ENCODE measurements around the gene TCEAL3.
A peak's percentile ranks its signal among the peaks of the same experiment; 100 is the strongest.
"Not testable (repeated sequence)": the region's sequence is repeated elsewhere in the genome, so short reads cannot be mapped to it uniquely, and the experiment has no call there.

The TCEAL3 gene

DNA sequence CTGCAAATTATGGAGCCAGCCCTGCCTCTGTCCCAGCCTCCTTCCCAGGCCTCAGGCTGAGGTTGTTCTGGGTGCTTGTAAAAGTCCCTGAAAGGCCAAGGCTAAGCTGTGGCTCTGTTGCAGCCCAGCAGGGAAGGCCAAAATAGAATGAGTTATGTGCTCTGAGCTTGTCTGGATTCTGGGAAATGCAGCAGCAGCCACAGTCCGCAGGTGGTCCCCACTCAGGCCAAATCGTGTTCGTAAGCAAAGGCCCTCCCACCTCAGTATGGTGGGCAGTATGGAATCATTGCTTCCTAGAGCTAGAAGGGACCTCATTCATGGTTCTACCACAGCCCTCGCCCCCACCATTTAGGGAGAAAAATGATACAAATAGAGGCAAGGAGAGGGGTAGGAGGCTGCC is 16.3 kb downstream of the TCEAL3 start:
- no peak for DNase-seq

DNA sequence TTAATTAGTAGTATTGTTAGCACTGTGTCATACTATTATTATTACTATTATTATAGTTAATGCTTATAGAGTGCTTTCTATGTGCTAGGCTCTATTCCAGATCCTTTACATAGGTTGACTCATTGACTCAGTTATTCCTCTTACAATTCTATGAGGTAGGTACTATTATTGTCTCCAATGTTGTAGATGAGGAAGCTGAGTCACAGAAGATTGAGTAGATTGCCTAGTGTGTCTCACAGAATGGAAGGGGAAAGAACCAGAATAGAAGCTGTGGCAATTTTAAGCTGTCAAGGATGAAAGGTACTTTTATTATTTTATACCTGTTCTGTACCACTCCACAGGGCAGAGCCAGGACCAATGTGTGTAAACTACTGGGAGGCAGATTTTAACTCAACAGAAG is 19.1 kb downstream of the TCEAL3 start:
- DNase-seq = no peak

DNA sequence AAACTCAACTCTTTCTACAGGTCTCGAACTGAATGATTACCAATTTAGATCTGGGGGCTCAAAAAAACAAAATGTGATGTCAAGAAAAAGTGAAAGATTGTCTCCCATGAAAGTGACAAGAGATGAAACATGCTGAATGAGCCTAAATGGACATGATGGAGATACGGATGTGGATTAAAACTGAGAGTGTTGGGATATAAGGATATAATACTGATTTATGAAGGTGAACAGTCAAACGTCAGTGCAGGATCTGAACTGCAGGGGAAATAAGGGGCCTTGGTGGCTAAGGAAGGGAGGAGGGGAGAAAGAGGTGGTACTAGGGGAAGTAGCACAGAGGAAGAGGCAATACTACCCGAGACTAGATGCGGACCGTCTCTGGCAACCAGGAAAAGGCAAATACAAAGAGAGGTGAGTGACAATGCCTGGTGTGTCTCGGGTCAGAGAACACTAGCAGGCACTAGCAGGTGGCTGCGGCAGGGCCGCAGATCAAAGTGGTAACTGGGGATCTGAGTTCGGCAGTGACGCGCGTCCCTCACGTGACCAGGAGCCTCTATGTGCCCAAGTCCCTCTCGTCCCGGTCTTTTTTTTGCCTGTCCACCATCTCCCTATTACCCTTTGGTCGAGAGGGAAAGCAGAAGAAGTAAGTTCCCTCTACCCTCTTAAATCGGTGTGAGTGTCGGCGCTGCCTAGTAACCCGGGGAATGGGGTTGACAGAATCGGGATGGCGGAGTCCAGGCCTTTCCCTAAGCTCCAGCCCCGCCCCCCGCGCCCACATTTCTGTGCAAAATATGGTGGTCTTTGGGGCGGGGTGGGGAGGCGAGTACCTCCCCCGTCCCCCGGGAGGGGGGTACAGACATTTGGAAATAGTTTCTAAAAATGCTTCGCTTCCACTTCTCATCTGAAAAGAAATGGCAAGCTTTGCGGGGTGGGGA is 20.9 kb downstream of the TCEAL3 start, which contains the start of gene TCEAL1:
Gene TCEAL1, plus strand, starts transcription at position 590 of the 932 bp plus-strand sequence. CDS start 942 bp downstream, outside the sequence.
- peak in 56 of 58 donors; percentile 3 to 75 (median 52) for DNase-seq

DNA sequence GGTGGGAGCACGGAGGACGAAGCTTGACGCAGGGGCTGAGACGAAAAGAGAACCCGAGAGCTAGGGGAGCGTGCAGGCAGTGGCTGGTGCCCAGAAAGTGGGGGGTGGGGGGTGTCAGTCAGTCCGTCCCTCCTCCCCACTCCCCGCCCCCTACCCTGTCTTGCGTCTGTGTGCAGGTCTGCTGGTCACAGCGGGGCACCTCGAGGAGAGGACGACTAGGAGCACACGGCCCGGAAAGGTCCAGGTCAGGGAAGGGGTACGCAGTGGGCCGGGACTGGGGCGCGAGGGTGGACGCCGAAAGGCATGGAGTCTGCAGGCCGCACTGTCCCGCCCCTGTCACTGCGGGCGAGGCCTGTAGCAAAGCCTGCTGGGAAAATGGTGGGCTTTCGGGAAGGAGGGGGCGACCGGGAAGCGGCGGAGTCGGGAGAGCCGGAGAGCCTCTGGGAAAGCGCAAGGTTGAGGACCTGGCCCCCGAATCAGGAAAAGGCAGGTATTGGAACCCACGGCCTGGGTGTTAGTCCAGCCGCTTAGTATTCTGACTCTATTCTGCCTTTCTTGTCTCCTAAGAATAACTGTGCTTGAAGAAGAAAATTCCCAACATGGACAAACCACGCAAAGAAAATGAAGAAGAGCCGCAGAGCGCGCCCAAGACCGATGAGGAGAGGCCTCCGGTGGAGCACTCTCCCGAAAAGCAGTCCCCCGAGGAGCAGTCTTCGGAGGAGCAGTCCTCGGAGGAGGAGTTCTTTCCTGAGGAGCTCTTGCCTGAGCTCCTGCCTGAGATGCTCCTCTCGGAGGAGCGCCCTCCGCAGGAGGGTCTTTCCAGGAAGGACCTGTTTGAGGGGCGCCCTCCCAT is 21.8 kb downstream of the TCEAL3 start:
- DNase-seq = peak in 57 of 58 donors; percentile 2 to 78 (median 61)

DNA sequence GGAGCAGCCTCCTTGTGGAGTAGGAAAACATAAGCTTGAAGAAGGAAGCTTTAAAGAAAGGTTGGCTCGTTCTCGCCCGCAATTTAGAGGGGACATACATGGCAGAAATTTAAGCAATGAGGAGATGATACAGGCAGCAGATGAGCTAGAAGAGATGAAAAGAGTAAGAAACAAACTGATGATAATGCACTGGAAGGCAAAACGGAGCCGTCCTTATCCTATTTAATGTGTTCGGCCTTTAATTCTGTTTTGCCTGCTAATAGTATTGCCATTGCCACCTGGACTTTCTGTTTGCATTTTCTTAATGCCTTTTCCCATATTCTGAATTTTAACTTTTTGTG is 22.4 kb downstream of the TCEAL3 start:
- no peak for DNase-seq

DNA sequence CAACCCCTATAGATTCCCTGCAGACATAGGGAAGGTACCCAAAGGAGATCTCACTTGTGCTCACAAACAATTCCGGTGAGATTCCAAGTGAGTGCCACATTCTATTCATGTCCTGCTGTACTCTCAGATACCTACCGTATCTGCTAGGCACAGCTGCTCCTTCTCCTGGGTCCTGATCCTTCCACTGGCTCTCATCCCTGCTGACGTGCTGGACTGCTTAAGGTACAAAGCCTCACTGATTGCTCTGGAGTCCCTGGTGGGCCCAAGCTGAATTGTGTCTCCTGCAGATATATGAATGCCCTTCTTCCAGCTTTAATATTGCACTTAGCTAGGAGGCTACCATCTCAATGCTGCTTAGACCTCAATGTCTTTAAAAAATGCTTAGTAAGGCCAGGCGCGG is 23.4 kb downstream of the TCEAL3 start:
- no peak for DNase-seq

DNA sequence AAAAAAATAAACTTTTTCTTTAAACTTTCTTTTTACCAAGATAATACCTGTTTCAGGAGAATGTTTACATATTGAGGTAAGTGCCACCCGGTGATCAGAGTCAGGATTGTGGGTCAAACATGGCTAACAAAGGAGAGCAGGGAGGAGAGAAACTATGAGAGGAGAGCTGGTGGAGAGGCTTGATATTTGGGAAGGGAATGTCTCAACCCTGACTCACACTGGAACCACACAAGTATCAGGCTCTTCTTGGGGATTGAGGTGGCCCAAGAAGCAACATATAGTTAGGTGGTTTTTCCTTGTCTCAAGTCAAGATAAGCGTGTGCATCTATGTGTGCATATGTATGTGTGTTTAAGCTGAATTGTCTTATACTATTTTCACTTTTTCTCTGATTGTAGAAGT is 27.7 kb downstream of the TCEAL3 start:
- no peak for DNase-seq

DNA sequence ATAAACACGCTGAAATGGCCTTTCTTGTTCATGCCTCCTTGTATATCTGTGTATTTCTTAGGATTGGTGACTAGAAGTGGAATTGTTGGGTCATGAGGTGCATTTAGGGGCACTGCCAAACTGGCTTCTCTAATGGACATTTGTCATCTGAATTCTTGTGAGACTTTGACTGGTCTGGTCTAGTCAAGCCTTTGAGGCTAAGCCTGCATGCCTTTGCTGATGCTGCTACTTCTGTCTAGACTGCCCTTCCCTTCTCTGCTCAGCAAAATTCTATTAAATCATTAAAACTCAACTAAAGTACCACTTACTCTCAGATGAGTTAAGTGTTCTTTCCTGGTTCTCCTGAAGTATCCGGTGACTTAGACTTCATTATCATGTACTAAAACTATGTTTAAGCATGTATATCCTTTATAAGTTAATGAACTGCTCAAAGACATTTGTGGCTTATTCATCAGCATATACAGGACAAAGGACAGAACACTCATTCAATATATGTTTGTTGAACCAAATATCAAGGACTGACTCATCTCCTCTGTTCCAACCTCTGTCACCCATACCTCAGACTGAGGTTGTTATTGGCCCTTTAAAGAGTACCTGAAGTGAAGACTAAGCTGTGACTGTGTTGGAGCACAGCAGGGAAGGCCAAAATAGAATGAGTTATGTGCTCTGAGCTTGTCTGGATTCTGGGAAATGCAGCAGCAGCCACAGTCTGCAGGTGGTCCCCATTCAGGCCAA is 30.0 kb downstream of the TCEAL3 start:
- DNase-seq = no peak

DNA sequence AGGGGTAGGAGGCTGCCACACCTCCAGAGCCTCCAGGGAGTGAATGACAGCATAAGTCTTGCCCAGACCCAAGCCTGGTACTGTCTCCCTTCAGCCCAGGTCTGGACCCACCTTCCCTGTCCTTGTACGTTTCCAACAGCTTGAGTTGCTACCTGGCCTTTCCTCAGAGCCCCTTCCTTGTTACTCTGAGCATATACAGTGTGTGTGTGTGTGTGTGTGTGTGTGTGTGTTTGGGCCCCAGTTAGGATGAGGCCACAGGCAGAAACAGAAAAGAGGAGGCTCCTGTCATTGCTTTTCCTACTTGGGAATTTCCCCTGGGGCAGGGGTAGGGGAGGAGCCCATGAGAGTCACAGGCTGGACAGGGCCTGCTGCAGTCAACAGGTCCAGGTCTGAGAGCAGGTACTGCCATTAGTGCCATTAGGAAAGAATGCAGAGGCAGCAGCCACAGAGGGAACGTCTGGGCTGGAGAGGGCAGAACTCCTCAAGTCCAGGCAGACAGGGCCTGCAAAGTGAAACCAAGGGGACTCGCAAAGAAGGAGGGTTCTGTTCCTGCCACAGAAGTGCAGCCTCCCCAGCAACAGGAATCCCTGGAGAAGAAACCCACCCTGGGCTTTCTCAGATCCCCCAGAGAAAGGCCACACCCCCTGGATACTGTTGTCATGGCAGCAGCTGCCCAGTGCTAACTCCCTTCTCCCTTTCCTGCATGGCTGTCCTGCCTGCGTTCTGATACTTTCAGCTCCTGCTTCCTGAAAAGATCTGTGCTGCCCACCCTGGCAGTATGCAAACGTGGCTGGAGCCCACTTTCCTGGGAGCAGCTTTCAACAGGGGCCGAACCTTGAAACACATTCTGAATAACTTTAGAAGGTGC is 30.9 kb downstream of the TCEAL3 start:
- peak in 21 of 58 donors; percentile 0 to 42 (median 3) for DNase-seq

DNA sequence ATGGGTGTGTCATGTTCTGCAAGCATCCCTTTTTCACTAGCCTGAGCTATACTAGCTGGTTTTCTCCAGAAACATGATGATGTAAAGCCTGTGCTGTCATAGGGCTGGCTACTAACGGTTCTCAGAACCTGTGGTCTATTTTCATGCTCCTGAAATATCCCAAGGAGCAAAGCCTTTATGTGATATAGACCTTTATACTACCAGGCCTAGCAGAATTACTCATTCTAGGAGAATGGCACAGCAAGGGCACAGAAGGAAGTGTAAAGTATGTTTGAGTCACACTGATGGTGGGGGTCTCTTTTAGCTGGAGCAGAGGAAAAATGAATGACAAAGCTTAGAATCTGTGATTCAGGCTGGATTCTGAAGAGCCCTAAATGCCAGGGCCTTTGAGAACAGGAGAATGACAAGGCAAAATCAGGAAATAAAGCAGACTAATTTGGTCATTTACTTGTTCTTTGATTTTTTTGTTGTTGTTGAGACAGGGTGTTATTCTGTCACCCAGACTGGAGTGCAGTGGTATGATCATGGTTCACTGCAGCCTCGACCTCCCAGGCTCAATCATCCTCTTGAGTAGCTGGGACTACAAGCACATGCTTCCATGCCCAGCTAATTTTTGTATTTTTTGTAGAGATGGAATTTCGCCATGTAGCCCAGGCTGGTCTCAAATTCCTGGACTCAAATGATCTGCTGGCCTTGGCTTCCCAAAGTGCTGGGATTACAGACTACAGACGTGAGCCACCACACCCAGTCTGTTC is 32.8 kb downstream of the TCEAL3 start:
- no peak for DNase-seq

DNA sequence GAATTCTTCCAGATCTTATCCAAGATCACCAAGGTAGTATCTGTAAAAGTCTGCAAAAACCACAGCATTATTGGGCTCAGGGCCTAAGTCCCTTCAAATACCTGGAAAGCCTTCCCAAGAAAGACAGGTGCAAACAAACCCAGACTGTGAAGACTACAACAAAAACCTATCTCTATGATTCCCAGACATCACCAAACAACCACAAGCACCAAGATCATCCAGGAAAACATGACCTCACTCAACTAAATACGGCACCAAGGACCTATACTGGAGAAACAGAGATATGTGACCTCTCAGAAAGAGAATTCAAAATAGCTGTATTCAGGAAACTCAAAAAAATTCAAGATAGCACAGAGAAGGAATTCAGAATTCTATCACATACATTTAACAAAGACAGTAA is 36.4 kb downstream of the TCEAL3 start:
- no peak for DNase-seq

DNA sequence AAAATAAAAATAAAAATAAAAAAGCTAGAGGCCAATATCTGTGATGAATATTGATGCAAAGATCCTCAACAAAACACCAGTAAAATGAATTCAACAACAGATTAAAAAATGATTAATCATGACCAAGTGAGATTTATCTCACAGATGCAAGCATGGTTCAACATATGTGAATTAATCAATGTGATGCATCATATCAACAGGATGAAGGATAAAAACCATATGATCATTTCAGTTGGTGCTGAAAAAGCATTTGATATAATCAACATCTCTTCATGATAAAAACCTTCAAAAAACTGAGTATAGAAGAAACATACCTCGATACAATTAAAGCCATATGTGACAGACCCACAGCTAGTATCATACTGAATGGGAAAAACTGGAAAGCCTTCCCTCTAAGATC is 39.9 kb downstream of the TCEAL3 start:
- DNase-seq = no peak

DNA sequence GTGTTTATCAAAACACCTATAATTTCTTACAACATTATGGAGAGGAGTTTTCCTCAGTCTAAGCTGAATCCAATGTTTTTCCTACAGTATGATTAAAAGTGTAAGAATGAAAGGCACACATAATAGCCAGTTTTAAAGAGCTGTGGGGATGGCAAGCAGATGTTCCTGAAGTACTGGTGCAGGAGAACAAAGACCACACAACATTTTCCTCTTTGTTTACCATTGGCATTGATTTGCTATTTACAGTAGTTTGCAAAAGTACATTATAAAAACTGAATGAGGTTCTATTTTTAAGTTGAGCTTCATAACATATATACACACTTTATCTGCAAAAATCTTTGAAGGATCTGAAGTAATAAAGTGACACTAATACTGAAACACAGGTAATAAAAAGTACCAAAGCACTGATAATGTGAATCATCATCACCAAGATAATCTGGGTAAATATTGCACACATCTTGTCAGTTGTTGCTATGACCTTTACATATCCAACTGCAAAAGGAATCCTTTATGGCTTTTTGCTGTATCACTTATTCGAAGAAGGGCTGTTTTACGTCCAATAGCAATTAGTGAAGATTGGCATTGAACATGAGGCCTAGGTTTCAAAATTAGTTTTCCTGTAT is 43.5 kb downstream of the TCEAL3 start:
- no peak for DNase-seq

DNA sequence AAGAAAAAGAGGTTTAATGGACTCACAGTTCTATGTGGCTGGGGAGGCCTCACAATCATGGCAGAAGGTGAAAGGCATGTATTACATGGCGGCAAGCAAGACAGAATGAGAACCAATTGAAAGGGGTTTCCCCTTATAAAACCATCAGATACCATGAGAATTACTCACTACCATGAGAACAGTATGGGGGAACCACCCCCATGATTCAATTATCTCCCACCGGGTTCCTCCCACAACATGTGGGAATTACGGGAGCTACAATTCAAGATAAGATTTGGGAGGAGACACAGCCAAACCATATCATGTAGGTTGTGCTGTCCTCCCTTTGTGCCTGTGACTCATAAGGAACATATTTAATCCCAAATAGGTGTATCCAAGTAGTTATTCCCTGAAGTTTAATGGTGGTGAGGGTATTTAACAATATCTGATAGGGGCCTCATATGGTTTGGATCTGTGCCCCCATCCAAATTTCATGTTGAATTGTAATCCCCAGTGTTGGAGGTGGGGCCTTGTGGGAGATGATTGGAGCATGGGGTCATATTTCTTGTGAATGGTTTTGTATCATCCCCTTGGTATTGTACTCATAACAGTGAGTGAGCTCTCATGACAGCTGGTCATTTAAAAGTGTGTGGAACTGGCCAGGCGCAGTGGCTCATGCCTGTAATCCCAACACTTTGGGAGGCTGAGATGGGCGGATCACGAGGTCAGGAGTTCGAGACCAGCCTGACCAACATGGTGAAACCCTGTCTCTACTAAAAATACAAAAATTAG is 47.7 kb downstream of the TCEAL3 start:
- not testable (repeated sequence) for DNase-seq

DNA sequence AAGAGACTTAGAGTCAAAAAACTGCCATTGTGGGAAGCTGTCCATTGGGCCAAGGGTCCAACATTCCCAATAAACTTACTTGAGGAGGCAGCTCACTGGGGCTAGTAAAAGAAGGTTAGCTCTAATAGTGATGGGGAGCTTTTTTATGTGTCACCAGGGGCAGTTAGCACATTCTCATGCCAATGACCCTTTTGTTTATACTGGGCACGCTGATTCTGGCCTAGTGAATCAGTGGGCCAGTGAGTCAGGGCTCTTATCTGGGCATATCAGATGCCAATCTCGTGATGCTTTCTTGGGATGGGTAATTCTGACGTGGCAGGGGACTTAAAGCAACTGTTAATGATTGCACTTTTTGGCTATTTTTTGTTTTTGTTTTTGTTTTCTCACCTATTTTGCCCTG is 48.9 kb downstream of the TCEAL3 start:
- DNase-seq = no peak

DNA sequence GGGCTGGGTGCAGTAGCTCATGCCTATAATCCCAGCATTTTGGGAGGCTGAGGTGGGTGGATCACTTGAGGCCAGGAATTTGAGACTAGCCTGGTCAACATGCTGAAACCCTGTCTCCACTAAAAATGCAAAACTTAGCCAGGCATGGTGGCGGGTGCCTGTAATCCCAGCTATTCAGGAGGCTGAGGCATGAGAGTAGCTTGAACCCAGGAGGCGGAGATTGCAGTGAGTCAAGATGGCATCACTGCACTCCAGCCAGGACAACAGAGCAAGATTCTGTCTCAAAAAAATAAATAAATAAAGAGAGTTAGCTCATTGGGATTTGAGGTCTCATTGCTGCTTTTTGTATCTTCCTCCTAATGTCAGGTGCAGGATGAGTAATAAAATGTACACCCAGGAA is 49.3 kb downstream of the TCEAL3 start:
- not testable (repeated sequence) for DNase-seq

DNA sequence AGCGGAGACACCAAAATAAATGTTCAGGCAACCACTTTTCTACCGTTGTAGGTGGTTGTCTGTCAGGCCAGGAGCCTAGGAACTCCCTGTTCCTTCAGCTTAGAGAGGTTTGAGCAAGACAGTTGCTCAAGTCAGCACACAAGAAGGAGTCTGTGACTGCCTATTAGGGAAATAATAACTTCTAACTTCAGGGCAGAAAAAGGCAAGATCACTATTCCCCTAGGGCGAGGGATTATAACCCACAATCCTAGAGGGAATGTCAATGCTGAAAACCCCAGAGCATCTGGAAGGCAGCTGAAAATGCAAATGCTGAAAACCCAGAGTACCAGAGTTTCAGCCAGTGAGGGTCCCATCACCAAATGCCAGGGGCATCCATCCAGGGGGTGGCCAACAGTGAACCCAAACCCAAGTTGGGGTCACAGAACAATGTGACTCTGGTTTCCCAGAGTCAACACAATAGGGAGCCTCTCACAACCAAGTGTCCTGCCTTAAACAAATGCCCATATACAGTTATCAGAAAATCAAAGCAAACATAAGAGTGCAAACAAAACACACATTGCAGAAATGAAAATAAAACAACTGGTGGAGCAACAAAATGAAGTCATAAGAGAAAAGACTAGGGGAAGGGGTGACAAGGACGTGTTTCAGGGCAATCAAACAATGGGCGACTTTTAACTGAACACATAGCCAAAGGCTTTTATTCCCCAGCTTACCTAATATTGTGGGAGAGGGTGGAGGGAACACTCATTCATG is 51.1 kb downstream of the TCEAL3 start:
- DNase-seq = no peak

DNA sequence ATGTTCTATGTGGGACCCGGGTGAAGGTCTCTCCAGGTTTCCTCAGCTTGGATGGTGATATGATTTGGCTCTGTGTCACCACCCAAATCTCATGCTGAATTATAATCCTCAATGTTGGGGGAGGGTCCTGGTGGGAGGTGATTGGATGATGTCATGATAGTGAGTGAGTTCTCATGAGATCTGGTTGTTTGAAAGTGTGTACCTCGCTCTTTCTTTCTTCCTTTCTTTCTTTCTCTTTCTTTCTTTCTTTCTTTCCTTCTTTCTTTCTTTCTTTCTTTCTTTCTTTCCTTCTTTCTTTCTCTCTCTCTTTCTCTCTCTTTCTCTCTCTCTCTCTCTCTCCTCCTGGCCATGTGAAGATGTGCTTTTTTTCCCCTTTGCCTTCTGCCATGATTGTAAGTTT is 51.7 kb downstream of the TCEAL3 start:
- not testable (repeated sequence) for DNase-seq
